HepG2 (cell line): ENCODE measurements around the gene PFDN2. TPM values are rescaled to one million over a fixed set of nuclear protein-coding genes. Genes with fewer than 3 reads are reported as not detected.

Experiments used
- AHDC1 ChIP-seq: sonication (generic); formaldehyde crosslinking; IDR thresholded peaks from 2 replicates; pipeline ENCODE4 v1.5.1; 2020; ENCODE audit warnings: mild to moderate bottlenecking, missing genetic modification reagents, borderline replicate concordance
- ATAD3A ChIP-seq: sonication (generic); formaldehyde crosslinking; IDR thresholded peaks from 2 replicates; pipeline ENCODE4 v1.4.0; 2020; ENCODE audit warnings: missing genetic modification reagents
- ETS1 ChIP-seq: sonication (generic); formaldehyde crosslinking; IDR thresholded peaks from 2 replicates; pipeline ENCODE4 v1.4.0; 2020; ENCODE audit warnings: missing genetic modification reagents
- GABPA ChIP-seq, 2 experiments: IDR thresholded peaks; 2 replicates each; pipeline ENCODE4 v1.6.1; 2011 to 2016; ENCODE audit warnings: low read depth in 2 of 2, low read length in 1 of 2, missing biosample characterization in 1 of 2, missing genetic modification characterization in 1 of 2
- GTF3A ChIP-seq: sonication (generic); formaldehyde crosslinking; conservative IDR thresholded peaks from 2 replicates; pipeline ENCODE4 v1.4.0; 2020; ENCODE audit warnings: mild to moderate bottlenecking, missing genetic modification reagents
- HDAC2 ChIP-seq: sonication (generic); formaldehyde crosslinking; IDR thresholded peaks from 2 replicates; pipeline ENCODE4 v1.4.0; 2020; ENCODE audit warnings: missing genetic modification reagents
- IKZF4 ChIP-seq: sonication (generic); formaldehyde crosslinking; IDR thresholded peaks from 2 replicates; pipeline ENCODE4 v1.5.1; 2020; ENCODE audit warnings: borderline replicate concordance, mild to moderate bottlenecking, low read depth, missing genetic modification reagents; ENCODE audit errors: not compliant biosample characterization
- MXD3 ChIP-seq: IDR thresholded peaks from 2 replicates; pipeline ENCODE4 v1.6.1; 2016; ENCODE audit warnings: mild to moderate bottlenecking, missing biosample characterization, missing genetic modification reagents
- PAF1 ChIP-seq: IDR thresholded peaks from 2 replicates; pipeline ENCODE4 v1.6.1; 2016; ENCODE audit warnings: missing genetic modification reagents, missing compliant biosample characterization
- PHF8 ChIP-seq: sonication (generic); formaldehyde crosslinking; IDR thresholded peaks from 2 replicates; pipeline ENCODE4 v1.5.0; 2020; ENCODE audit warnings: missing genetic modification reagents
- RBM22 ChIP-seq: fragments of 200-400 bp; formaldehyde crosslinking; optimal IDR thresholded peaks from 2 replicates; pipeline ENCODE3; 2017; ENCODE audit warnings: mild to moderate bottlenecking, low read length, moderate library complexity
- SIX4 ChIP-seq: sonication (generic); formaldehyde crosslinking; IDR thresholded peaks from 2 replicates; pipeline ENCODE4 v1.4.0; 2020; ENCODE audit warnings: missing genetic modification reagents
- TBX2 ChIP-seq: sonication (generic); formaldehyde crosslinking; IDR thresholded peaks from 2 replicates; pipeline ENCODE4 v1.5.0; 2020; ENCODE audit warnings: missing genetic modification reagents, mild to moderate bottlenecking, borderline replicate concordance
- TEAD3 ChIP-seq: optimal IDR thresholded peaks from 2 replicates; pipeline ENCODE3; 2016; ENCODE audit warnings: borderline replicate concordance
- ZFY ChIP-seq: sonication (generic); formaldehyde crosslinking; IDR thresholded peaks from 2 replicates; pipeline ENCODE4 v1.4.0; 2020; ENCODE audit warnings: missing genetic modification reagents
- ZNF280D ChIP-seq: sonication (generic); formaldehyde crosslinking; IDR thresholded peaks from 2 replicates; pipeline ENCODE4 v1.5.1; 2020; ENCODE audit warnings: mild to moderate bottlenecking, missing genetic modification reagents
- ZNF335 ChIP-seq: sonication (generic); formaldehyde crosslinking; IDR thresholded peaks from 2 replicates; pipeline ENCODE4 v1.4.0; 2020; ENCODE audit warnings: missing genetic modification reagents
- ZNF616 ChIP-seq: sonication (generic); formaldehyde crosslinking; IDR thresholded peaks from 2 replicates; pipeline ENCODE4 v1.5.0; 2020; ENCODE audit warnings: low read depth, mild to moderate bottlenecking, missing genetic modification reagents
- ZNF747 ChIP-seq: sonication (generic); formaldehyde crosslinking; IDR thresholded peaks from 2 replicates; pipeline ENCODE4 v1.8.1; 2023; ENCODE audit warnings: missing genetic modification reagents, mild to moderate bottlenecking, borderline replicate concordance
- polyA plus RNA-seq, 8 experiments: library from polyadenylated mRNA; depleted of rRNA in 3 of 8; stranded (reverse) in 7 of 8; unstranded in 1 of 8; fragments of >200 nt; fragmentation: Illumina TruSeq in 4 of 8; extraction: Trizol in 4 of 8; gene quantifications; 2 replicates each; pipeline versions ENCODE4 v1.2.1 to v1.2.3, GENCODE V29; 2011 to 2016; ENCODE audit warnings: low read depth in 4 of 8, missing spikeins in 1 of 8, mixed read lengths in 1 of 8; ENCODE audit not compliant: insufficient read depth in 1 of 8
- total RNA-seq, 5 experiments: library from RNA; depleted of rRNA; stranded (reverse); fragments of >200 nt; fragmentation: Illumina TruSeq; extraction: Trizol; gene quantifications; 2 replicates each; pipeline ENCODE4 v1.2.3, GENCODE V29; 2016; ENCODE audit warnings: low read depth in 1 of 5

PFDN2 gene
- total and polyA plus RNA-seq, 2 of the 13 experiments (the other 11 are each of a cell fraction or from before 2014, with no cell fraction given): 62.6 to 63.6 TPM

- TF ChIP-seq ATAD3A (CRISPR knock-in tag) (no peak), PAF1 (CRISPR knock-in tag) (no peak), TEAD3 (CRISPR knock-in tag) (no peak), RBM22 (peak; percentile 71), ETS1 (CRISPR knock-in tag) (no peak), IKZF4 (CRISPR knock-in tag) (no peak), GABPA (IDR thresholded peaks at IDR 0.05; ENCODE audit: low read depth, low read length) (no peak), GABPA (CRISPR knock-in tag; IDR thresholded peaks at IDR 0.05; ENCODE audit: low read depth) (peak; percentile 59), ZNF280D (no peak), SIX4 (CRISPR knock-in tag) (no peak), MXD3 (CRISPR knock-in tag) (peak; percentile 55; the same call in 1 of the 2 replicates), HDAC2 (peak; percentile 48; the same call in 1 of the 2 replicates), ZNF747 (CRISPR knock-in tag) (peak; percentile 59; the same call in 1 of the 2 replicates), PHF8 (CRISPR knock-in tag) (peak; percentile 77), ZNF616 (CRISPR knock-in tag) (no peak), TBX2 (CRISPR knock-in tag) (peak; percentile 86), GTF3A (no peak), ZNF335 (CRISPR knock-in tag) (peak; percentile 62; the same call in 1 of the 2 replicates), ZFY (CRISPR knock-in tag) (peak; percentile 81), AHDC1 (CRISPR knock-in tag) (no peak)
Observed at GRCh38 chr1:161165742-161166668, 48.2 kb upstream of the PFDN2 start, which contains the start of gene PPOX (continued).
